ENCODE results near the gene MRPL14.
A peak's percentile ranks its signal among the peaks of the same experiment; 100 is the strongest.

The MRPL14 gene

DNA sequence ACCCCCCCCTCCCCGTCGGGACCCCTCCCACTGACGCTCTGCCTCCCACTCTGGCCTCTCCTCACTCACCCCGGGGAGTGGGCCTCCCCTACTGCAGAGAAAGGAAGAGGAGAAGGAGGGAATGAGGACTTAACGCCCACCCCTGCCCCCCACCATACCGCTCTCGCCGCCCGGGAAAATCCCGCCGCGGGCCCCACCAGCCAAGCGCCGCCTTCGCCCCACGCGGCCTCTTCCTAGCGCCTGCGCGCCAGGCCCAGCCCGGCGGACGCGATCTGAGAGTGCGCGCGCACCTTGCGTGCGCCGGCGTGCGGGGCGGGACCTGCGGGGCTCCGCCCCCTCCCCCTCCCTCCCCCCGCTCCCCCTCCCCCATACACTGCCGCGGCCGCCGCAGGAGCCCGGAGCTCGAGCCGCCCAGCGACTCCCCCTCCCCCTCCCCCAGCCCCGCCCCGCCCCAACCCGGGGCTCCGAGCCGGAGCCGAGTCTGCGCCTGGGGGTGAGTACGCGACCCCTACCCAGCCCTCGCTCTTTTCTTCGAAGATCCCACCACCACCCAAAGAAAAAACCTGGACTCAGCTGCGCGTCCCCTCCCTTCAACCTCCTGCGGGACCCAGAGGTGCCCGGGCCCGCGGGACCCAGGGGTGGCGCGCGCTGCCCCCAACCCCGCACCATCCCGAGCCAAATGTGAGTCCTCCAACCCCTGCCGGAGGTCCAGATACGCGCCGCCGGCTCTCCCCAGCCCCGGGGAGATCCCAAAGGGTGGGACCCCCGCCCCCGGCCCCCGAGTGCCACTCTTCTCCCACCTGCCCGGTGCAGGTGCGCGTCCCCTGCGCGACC, at the start of gene MRPL14, which contains the start of gene TMEM63B:
TSS of gene MRPL14 (minus strand) at position 267 of the 834 bp plus-strand sequence. CDS start 10,841 bp downstream, outside the sequence.
TSS of gene TMEM63B (plus strand) at position 369 of the 834 bp plus-strand sequence. CDS start 7,031 bp downstream, outside the sequence.
- Mint-ChIP-seq H3K4me3 (peak within 1 kb of the TSS; percentile 83), H3K36me3 (peaks cover 25% of the 10 kb centered on the region), H3K27ac (peak within 1 kb of the TSS; percentile 96), H3K9me3 (no peaks in the 10 kb centered on the region), H3K4me1 (peaks cover 62% of the 10 kb centered on the region)
- DNase-seq (ENCODE audit: low spot score in 2 of 2) (peak; percentile 93 to 95), ATAC-seq (peak; percentile 85)

DNA sequence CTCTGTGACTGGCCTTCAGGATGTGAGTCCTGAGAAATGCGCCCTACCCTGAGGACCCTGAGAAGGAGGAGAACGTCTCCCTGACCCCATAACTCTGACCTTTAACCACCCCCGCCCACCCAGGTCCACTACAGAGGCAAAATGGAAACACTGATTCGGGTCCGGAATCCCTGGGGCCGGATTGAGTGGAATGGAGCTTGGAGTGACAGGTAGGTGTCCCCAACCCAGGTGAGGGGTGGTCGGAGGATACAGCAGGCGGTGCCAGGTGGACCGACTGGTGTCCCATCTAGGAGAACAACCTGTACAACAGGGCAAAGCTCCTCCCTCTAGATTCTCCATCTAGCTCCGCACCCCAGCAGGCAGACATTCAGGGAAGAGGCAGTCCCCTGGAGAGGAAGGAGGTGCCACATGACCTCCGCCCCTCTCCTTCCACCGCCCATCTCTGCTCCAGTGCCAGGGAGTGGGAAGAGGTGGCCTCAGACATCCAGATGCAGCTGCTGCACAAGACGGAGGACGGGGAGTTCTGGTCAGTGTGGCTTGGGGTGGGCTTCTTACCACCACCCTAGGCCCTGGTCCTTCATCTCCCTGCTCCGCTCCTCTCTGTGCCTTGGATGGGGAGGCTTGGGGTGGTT, 49.0 kb upstream of the MRPL14 start:
- peak overlapping the region; percentile 17 for H3K27ac Mint-ChIP-seq
- peaks cover 24% of the 10 kb centered on the region for H3K4me1 Mint-ChIP-seq
- H3K4me3 Mint-ChIP-seq: peak overlapping the region; percentile 44
- DNase-seq (ENCODE audit: low spot score in 2 of 2) (no peak), ATAC-seq (no peak)
- no peaks in the 10 kb centered on the region for H3K9me3 Mint-ChIP-seq
- peaks cover 6% of the 10 kb centered on the region for H3K36me3 Mint-ChIP-seq

DNA sequence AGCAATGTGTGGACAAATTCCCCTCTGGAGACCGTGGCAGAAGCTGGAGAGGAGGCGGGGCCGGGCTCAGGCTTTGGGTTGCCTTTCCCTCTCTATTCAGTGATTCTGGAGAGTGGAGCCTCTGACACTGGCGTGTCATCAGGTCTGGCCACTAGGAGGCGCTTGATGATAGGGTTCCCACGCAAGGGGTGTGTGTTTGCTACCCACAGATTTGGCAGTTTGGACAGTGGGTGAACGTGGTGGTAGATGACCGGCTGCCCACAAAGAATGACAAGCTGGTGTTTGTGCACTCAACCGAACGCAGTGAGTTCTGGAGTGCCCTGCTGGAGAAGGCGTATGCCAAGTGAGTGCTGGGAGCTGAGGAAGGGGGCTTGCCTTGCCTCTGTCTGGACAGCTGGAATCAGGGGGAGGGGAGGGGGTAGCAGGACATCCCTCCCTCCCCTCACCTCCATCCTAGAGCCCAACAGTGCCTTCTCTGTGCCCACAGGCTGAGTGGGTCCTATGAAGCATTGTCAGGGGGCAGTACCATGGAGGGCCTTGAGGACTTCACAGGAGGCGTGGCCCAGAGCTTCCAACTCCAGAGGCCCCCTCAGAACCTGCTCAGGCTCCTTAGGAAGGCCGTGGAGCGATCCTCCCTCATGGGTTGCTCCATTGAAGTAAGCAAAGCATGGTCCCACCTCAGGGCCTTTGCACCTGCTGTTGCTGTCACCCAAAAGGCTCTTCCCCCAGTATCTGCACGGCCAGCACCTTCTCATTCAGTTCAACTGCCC, 45.7 kb upstream of the MRPL14 start:
- H3K4me1 Mint-ChIP-seq: peaks cover 24% of the 10 kb centered on the region
- peak; percentile 75 to 87 for DNase-seq (ENCODE audit: low spot score in 2 of 2)
- ATAC-seq: peak; percentile 81
- no peaks in the 10 kb centered on the region for H3K9me3 Mint-ChIP-seq
- peaks cover 6% of the 10 kb centered on the region for H3K36me3 Mint-ChIP-seq
- H3K4me3 Mint-ChIP-seq: no peak overlapping the region
- H3K27ac Mint-ChIP-seq: no peak overlapping the region

DNA sequence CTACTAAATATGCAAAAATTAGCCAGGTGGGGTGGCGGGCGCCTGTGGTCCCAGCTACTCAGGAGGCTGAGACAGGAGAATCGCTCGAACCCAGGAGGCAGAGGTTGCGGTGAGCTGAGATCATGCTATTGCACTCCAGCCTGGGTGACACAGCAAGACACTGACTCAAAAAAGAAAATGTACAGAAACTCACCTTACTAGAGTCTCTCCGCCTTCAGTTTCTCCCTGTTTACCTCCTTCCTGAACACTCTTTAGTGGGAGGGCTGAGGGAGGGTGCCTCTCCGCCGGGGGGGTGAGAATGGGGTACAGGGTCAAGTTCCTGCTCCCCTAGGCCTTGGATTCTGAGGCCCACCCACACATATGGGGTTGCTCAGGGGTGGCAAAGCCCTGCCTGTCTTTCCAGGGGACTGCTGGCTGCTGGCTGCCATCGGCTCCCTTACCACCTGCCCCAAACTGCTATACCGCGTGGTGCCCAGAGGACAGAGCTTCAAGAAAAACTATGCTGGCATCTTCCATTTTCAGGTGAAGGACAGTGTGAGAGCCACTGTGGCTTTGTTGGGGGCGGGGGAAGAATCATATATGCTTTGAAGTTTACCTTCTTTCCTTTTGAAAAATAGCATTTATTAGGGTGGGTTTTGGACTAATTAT, 44.8 kb upstream of the MRPL14 start:
- Mint-ChIP-seq H3K4me3 (no peak overlapping the region), H3K27ac (no peak overlapping the region), H3K4me1 (peaks cover 18% of the 10 kb centered on the region), H3K9me3 (no peaks in the 10 kb centered on the region), H3K36me3 (peaks cover under 1% of the 10 kb centered on the region)
- ATAC-seq: no peak
- DNase-seq (ENCODE audit: low spot score in 2 of 2): no peak

DNA sequence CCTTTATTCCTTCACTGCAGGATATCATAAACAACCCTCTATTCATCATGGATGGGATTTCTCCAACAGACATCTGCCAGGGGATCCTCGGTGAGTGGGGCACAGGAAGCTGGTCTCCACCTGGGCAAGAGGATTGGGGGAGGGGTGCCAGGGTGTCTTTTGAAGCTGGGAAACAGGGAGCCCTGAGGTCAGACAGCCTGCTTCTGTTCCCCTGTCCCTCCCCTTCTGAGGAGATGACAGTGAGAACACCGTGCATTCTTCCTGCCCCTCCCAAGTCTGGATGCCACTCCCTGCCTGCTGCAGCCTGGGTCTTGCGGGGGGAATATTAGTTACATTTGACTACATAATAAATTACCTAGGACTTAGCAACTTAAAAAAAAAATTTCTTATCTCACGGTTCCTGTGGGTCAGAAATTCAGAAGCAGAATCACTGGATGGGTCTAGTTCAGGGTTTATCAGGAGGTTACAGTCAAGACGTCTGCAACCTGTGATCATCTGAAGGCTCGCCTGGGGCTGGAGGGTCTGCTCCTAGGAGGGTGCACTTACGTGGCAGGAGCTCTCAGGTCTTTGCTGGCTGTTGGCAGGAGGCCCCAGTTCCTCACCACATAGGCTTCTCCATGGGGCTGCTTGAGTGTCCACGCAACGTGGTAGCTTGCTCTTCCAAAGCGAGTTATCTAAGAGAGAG, 42.8 kb upstream of the MRPL14 start:
- Mint-ChIP-seq H3K4me3 (no peak overlapping the region), H3K36me3 (no peaks in the 10 kb centered on the region), H3K27ac (no peak overlapping the region), H3K9me3 (no peaks in the 10 kb centered on the region), H3K4me1 (peaks cover 7% of the 10 kb centered on the region)
- DNase-seq (ENCODE audit: low spot score in 2 of 2) (no peak), ATAC-seq (no peak)

DNA sequence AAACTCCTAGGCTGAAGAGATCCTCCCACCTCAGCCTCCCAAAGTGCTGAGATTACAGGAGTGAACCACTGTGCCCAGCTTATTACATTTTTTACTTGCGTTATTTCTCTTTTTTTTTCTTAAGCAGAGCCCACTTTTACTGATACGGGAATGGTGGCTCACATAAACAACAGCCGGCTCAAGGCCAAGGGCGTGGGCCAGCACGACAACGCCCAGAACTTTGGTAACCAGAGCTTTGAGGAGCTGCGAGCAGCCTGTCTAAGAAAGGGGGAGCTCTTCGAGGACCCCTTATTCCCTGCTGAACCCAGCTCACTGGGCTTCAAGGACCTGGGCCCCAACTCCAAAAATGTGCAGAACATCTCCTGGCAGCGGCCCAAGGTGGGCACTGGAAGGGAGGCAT, 41.9 kb upstream of the MRPL14 start:
- no peaks in the 10 kb centered on the region for H3K9me3 Mint-ChIP-seq
- no peak overlapping the region for H3K27ac Mint-ChIP-seq
- no peak for DNase-seq (ENCODE audit: low spot score in 2 of 2)
- H3K4me1 Mint-ChIP-seq: peaks cover 7% of the 10 kb centered on the region
- no peaks in the 10 kb centered on the region for H3K36me3 Mint-ChIP-seq
- no peak for ATAC-seq
- no peak overlapping the region for H3K4me3 Mint-ChIP-seq

DNA sequence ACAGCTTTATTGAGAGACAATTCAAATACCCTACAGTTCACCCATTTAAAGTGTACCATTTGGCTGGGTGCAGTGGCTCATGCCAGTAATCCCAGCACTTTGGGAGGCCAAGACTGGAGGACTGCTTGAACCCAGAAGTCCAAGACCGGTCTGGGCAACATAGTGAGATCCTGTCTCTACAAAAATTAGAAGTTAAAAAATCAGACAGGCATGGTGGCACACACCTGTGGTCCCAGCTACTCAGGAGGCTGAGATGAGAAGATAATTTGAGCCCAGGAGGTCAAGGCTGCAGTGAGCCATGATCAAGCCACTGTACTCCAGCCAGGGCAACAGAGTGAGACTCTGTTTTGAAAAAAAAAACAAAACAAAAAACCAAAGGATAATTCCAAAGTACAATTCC, 40.3 kb upstream of the MRPL14 start:
- Mint-ChIP-seq H3K36me3 (no peaks in the 10 kb centered on the region), H3K27ac (no peak overlapping the region), H3K9me3 (no peaks in the 10 kb centered on the region), H3K4me3 (no peak overlapping the region), H3K4me1 (peaks cover 5% of the 10 kb centered on the region)
- ATAC-seq: no peak
- DNase-seq (ENCODE audit: low spot score in 2 of 2): no peak

DNA sequence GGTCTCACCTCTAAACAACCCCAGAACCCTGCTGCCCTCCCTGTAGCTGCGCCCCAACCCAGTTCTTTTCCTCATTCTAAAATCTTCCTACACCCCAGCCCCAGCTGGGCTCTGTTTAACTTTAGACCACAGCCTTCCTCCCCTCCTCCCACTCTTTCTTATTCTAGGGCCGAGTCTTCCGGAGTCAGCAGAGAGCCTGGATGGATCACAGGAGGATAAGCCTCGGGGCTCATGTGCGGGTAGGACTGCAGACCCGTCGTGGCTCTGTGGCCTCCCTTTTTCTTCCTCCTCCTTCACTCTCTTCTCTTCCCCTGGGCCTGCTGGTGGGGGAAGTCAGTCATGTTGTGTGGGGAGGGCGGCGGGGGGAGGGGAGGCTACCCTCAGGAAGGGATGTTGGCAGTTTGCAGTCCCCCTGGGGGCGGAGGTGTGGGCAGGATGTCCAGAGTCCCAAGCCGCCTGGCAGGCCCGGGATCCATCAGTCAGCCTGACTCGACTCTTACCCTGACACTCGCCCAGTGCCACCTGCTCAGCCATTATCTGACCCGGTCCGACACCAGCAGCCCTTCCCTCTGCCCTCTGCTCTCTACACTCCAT, 39.4 kb upstream of the MRPL14 start:
- H3K27ac Mint-ChIP-seq: no peak overlapping the region
- ATAC-seq: no peak
- H3K36me3 Mint-ChIP-seq: no peaks in the 10 kb centered on the region

DNA sequence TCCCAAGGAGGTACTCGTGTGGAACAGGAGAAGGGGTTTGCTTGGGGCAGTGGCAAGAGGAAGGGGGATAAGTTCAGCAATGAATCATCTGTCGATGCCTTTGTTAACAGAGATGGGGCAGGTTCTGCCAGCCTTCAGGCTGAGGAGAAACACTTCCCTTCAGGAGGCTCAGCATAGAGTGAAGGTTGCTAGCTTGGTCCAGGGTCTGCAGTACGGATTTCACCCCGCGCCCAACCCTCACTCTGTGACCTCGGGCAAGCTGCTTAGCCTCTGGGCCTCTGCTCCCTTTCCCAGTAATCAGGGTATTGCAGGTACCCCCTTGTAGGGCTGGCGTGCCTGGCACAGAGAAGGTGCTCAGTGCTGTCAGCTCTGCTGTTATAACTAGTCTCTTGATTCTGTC, 38.9 kb upstream of the MRPL14 start:
- DNase-seq (ENCODE audit: low spot score in 2 of 2) (no peak), ATAC-seq (no peak)
- peaks cover 13% of the 10 kb centered on the region for H3K4me1 Mint-ChIP-seq
- H3K4me3 Mint-ChIP-seq: no peak overlapping the region
- H3K27ac Mint-ChIP-seq: no peak overlapping the region
- no peaks in the 10 kb centered on the region for H3K9me3 Mint-ChIP-seq
- H3K36me3 Mint-ChIP-seq: no peaks in the 10 kb centered on the region

More for the DNA sequence above, 39.4 kb upstream of the MRPL14 start:
- Mint-ChIP-seq H3K4me3 (no peak overlapping the region), H3K9me3 (no peaks in the 10 kb centered on the region), H3K4me1 (peaks cover 7% of the 10 kb centered on the region)
- DNase-seq (ENCODE audit: low spot score in 2 of 2): no peak

DNA sequence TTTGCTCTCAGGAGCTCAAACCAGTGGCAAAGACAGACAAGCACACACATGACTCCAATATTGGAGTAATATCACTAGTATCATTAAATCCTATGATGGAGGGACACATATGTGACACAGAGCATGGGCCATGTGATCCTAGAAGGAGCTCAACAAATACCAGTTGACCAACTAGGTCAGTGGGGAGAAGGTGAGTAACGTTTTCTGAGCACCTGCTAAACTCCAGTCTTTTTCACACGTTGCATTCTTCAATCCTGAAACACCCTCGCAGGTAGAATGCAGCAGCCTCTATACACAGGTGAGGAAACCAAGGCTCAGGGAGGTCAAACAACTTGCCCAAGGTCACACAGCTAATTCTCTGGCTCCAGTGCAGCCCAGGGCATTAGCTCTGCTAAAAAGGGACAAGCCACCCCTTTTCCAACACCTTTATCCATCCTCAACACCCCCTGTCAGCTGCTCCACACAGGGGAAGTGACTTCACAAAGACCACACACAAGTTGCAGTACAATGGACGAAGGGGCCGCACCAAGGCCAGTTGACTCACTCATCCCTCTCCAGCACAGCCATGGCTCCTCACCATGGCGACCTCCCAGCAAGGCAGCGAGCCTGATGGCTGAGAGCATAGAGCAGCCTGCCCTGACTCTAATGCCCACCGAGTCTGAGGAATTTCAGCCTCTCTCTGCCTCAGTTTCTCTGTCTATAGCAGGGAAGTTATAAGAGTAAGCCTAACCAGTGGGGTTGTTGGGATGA, 35.8 kb upstream of the MRPL14 start:
- no peak for DNase-seq (ENCODE audit: low spot score in 2 of 2)
- Mint-ChIP-seq H3K4me3 (no peak overlapping the region), H3K4me1 (peaks cover 13% of the 10 kb centered on the region), H3K27ac (peak overlapping the region; percentile 67), H3K36me3 (no peaks in the 10 kb centered on the region), H3K9me3 (no peaks in the 10 kb centered on the region)
- ATAC-seq: no peak

DNA sequence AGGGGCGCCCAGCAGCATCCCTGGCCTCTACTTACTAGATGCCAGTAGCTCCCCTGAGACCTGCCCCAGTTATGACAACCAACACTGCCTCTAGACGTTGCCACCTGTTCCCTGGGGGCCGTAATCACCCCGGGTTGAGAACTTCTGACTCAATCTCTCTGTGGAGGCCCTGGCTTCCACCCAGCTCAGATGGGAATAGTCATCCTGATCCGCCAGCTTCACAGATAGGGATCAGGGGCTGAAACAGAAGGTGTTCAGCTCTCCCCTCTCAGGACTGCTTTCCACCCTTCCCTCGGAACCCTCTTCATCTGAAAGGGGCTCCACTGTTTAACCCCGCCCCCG, 34.7 kb upstream of the MRPL14 start:
- ATAC-seq: peak; percentile 43
- no peak overlapping the region for H3K4me3 Mint-ChIP-seq
- peak overlapping the region; percentile 77 for H3K27ac Mint-ChIP-seq
- no peak for DNase-seq (ENCODE audit: low spot score in 2 of 2)
- peaks cover 13% of the 10 kb centered on the region for H3K4me1 Mint-ChIP-seq
- H3K36me3 Mint-ChIP-seq: no peaks in the 10 kb centered on the region
- H3K9me3 Mint-ChIP-seq: no peaks in the 10 kb centered on the region

DNA sequence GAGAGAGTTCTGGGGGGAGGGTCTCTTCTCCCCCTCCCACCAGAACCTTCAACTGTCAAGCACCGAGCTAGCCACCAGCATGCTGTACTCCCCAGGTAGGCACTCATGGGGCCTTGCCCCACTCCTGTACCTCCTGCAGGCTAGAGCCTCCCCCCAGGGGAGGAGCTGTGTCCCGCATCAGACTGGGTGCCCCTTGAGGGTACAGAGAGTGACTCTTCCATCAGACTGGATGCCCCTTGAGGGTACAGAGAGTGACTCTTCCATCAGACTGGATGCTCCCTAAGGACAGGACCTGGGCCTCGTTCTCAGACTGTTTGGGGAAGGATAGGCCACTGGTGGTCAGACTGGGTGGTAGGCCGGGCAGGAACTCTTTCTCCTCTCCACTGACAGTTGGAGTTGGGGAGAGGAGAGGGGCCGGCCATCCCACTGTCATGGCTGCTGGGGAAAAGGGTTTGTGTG, 31.5 kb upstream of the MRPL14 start, which contains the start of gene CAPN11:
TSS of gene CAPN11 (plus strand) at position 51 of the 459 bp plus-strand sequence. CDS start at position 80, 29 bp downstream.
- H3K36me3 Mint-ChIP-seq: no peaks in the 10 kb centered on the region
- peaks cover 13% of the 10 kb centered on the region for H3K4me1 Mint-ChIP-seq
- ATAC-seq (no peak), DNase-seq (ENCODE audit: low spot score in 2 of 2) (no peak)
- no peak within 1 kb of the TSS for H3K4me3 Mint-ChIP-seq
- H3K9me3 Mint-ChIP-seq: no peaks in the 10 kb centered on the region
- H3K27ac Mint-ChIP-seq: no peak within 1 kb of the TSS

DNA sequence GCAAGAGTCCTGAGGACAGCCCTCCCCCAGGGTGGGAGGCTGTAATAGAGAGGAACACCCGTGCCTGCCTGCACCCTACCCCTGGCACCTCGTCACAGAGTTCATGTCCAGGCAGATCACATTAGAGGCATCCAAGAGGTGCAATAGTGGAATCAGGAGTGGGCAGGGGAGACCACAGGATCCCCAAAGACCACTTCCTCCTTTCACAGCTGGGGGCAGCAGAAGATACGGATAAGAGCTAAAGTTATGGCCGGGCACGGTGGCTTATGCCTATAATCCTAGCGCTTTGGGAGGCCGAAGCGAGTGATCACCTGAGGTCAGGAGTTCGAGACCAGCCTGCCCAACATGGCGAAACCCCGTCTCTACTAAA, 29.9 kb upstream of the MRPL14 start:
- peaks cover under 1% of the 10 kb centered on the region for H3K36me3 Mint-ChIP-seq
- peaks cover 8% of the 10 kb centered on the region for H3K4me1 Mint-ChIP-seq

More for the DNA sequence above, 29.9 kb upstream of the MRPL14 start:
- Mint-ChIP-seq H3K27ac (peak overlapping the region; percentile 32), H3K4me3 (no peak overlapping the region), H3K9me3 (no peaks in the 10 kb centered on the region)
- ATAC-seq (no peak), DNase-seq (ENCODE audit: low spot score in 2 of 2) (no peak)

Measured in stimulated activated effector memory CD8-positive, alpha-beta T cell treated with anti-CD3 and anti-CD28 coated beads, Interleukin-12 subunit alpha, Interleukin-12 subunit beta, amount 100 ng/mL, for 72 hours (primary cell).